ENCODE measurements around the gene CELSR2. TPM values are rescaled to one million over a fixed set of nuclear protein-coding genes. Genes with fewer than 3 reads are reported as not detected.

CELSR2 gene
- polyA plus RNA-seq, 3 donors = 0.03 to 0.97 (median 0.04) TPM

DNA sequence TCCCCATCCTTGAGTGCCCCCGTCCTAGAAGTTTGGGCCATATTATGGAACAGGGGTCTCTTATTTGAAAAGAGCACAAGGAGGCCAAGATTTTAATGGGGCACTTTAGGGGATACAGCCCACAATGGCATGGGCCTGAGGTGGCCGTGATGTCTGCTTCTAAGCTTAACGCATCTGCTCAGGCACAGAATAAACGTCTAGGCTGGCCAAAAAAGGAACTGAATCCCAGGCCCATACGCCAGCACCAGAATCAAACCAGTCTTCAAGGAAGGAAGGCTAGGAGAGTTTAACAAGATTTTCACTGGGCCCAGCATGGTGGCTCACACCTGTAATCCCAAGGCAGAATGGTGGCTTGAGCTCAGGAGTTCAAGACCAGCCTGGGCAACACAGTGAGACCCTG is 44.9 kb upstream of the CELSR2 start:
- Histone ChIP-seq H3K79me2 (ENCODE audit: insufficient read depth, low read length) (no peaks in the 10 kb centered on the region), H3K9ac (ENCODE audit: insufficient read depth, low read length, poor library complexity, severe bottlenecking) (no peak overlapping the region), H3K4me1 (ENCODE audit: control insufficient read depth in 1 of 2, insufficient read depth in 2 of 2, low read length in 2 of 2) (peaks cover 4 to 5% of the 10 kb centered on the region in 2 donors), H3K27ac (ENCODE audit: low read depth in 1 of 2, low read length in 2 of 2) (no peak overlapping the region), H3K4me3 (replicated peaks in 1 of 3; ENCODE audit: low read depth in 2 of 3, low read length in 3 of 3) (no peak overlapping the region), H2AFZ (ENCODE audit: insufficient read depth, low read depth, low read length, poor library complexity, severe bottlenecking) (peak overlapping the region; percentile 10), H3K36me3 (replicated peaks in 1 of 2; ENCODE audit: control insufficient read depth in 1 of 2, insufficient read depth in 2 of 2, low read length in 2 of 2) (no peaks in the 10 kb centered on the region), H4K20me1 (ENCODE audit: insufficient read depth, low read length) (no peaks in the 10 kb centered on the region), H3K9me3 (replicated peaks in 1 of 2; ENCODE audit: control insufficient read depth in 1 of 2, insufficient read depth in 1 of 2, low read length in 2 of 2) (no peaks in the 10 kb centered on the region), H3K4me2 (replicated peaks; ENCODE audit: extremely low read depth, low read length, poor library complexity, severe bottlenecking) (no peak overlapping the region), H3K27me3 (ENCODE audit: control insufficient read depth in 2 of 2, insufficient read depth in 2 of 2, low read length in 2 of 2) (no peaks in the 10 kb centered on the region)
- WGBS (ENCODE audit: insufficient coverage) = 0% methylated on average over 2 of the region's 5 CpGs
- intact Hi-C loops (cut with micrococcal nuclease) = no loop called here
- H3K4me3 Mint-ChIP-seq = no peak overlapping the region
- no peak for DNase-seq
- H3K36me3 Mint-ChIP-seq = no peaks in the 10 kb centered on the region
- peaks cover 2 to 14% (median 13%) of the 10 kb centered on the region in 3 donors for H3K27me3 Mint-ChIP-seq (ENCODE audit: low read depth in 3 of 3)
- TF ChIP-seq, protein P1, sequence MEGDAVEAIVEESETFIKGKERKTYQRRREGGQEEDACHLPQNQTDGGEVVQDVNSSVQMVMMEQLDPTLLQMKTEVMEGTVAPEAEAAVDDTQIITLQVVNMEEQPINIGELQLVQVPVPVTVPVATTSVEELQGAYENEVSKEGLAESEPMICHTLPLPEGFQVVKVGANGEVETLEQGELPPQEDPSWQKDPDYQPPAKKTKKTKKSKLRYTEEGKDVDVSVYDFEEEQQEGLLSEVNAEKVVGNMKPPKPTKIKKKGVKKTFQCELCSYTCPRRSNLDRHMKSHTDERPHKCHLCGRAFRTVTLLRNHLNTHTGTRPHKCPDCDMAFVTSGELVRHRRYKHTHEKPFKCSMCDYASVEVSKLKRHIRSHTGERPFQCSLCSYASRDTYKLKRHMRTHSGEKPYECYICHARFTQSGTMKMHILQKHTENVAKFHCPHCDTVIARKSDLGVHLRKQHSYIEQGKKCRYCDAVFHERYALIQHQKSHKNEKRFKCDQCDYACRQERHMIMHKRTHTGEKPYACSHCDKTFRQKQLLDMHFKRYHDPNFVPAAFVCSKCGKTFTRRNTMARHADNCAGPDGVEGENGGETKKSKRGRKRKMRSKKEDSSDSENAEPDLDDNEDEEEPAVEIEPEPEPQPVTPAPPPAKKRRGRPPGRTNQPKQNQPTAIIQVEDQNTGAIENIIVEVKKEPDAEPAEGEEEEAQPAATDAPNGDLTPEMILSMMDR (IDR thresholded peaks at IDR 0.05) = no peak
- peaks cover 19% of the 10 kb centered on the region for H3K4me1 Mint-ChIP-seq
- H3K9me3 Mint-ChIP-seq = no peaks in the 10 kb centered on the region
- H3K27ac Mint-ChIP-seq = no peak overlapping the region

DNA sequence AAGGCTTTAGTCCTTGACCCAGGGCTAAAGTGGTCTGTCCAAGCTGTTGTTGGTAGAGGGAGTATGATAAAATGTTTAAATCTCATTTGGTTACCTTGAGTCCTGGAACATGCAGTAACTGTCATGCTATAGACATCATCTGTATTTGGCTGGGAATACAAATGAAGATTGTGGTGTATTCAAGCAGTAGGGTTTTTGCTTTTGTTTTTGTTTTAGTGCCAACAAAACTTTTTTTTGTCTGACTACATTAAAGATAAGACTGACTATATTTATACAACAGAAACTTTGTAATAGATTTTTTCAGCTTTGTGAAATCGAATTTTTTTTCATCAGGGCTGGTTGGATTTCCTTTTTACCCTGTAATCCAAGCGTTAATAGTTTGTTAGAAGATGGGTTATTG is 43.0 kb upstream of the CELSR2 start:
- no peaks in the 10 kb centered on the region for H3K9me3 Mint-ChIP-seq
- H3K27me3 ChIP-seq (ENCODE audit: control insufficient read depth in 2 of 2, insufficient read depth in 2 of 2, low read length in 2 of 2) = no peaks in the 10 kb centered on the region
- TF ChIP-seq, protein P1 (IDR thresholded peaks at IDR 0.05) = no peak
- H3K4me1 ChIP-seq (ENCODE audit: control insufficient read depth in 1 of 2, insufficient read depth in 2 of 2, low read length in 2 of 2) = no peaks in the 10 kb centered on the region
- intact Hi-C loops (cut with micrococcal nuclease) = no loop called here
- no peaks in the 10 kb centered on the region for H3K36me3 Mint-ChIP-seq
- H2AFZ ChIP-seq (ENCODE audit: insufficient read depth, low read depth, low read length, poor library complexity, severe bottlenecking) = no peak overlapping the region
- H4K20me1 ChIP-seq (ENCODE audit: insufficient read depth, low read length) = no peaks in the 10 kb centered on the region
- H3K4me3 ChIP-seq (replicated peaks in 1 of 3; ENCODE audit: low read depth in 2 of 3, low read length in 3 of 3) = no peak overlapping the region
- H3K4me3 Mint-ChIP-seq = peak overlapping the region in 1 of 2 donors; percentile 15
- peaks cover 13% of the 10 kb centered on the region for H3K4me1 Mint-ChIP-seq
- no peak overlapping the region for H3K4me2 ChIP-seq (replicated peaks; ENCODE audit: extremely low read depth, low read length, poor library complexity, severe bottlenecking)
- no peaks in the 10 kb centered on the region for H3K9me3 ChIP-seq (replicated peaks in 1 of 2; ENCODE audit: control insufficient read depth in 1 of 2, insufficient read depth in 1 of 2, low read length in 2 of 2)
- no peaks in the 10 kb centered on the region for H3K79me2 ChIP-seq (ENCODE audit: insufficient read depth, low read length)
- peaks cover 2 to 14% (median 4%) of the 10 kb centered on the region in 3 donors for H3K27me3 Mint-ChIP-seq (ENCODE audit: low read depth in 3 of 3)
- no peak overlapping the region for H3K27ac ChIP-seq (ENCODE audit: low read depth in 1 of 2, low read length in 2 of 2)
- no peaks in the 10 kb centered on the region for H3K36me3 ChIP-seq (replicated peaks in 1 of 2; ENCODE audit: control insufficient read depth in 1 of 2, insufficient read depth in 2 of 2, low read length in 2 of 2)
- H3K9ac ChIP-seq (ENCODE audit: insufficient read depth, low read length, poor library complexity, severe bottlenecking) = no peak overlapping the region
- no CpG with 5 or more reads among the region's 2 CpGs for WGBS (ENCODE audit: insufficient coverage)
- no peak for DNase-seq
- H3K27ac Mint-ChIP-seq = no peak overlapping the region

Measured in CD14-positive monocyte (primary cell).